ENCODE measurements around the gene C16orf54. TPM values are rescaled to one million over a fixed set of nuclear protein-coding genes. Genes with fewer than 3 reads are reported as not detected.

C16orf54 gene
- total and polyA plus RNA-seq, 9 of the 15 experiments (the other 6 are each of a cell fraction or from before 2014, with no cell fraction given) = 0.09 TPM; not detected in 8

DNA sequence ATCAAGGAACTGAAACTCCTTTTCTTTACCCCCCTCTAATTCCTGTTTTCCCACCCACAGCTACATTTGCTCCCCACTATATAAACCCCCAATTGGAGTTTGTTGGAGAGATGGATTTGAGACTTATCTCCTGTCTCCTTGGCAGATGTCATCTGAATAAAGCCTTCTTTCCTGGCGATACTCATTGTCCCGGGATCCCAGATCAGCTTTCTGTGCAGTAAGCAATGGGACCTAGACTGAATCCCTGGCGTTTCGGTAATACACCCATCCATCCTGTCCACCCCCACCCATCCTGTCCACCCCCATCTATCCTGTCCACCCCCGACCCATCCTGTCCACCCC is 44.6 kb downstream of the C16orf54 start:
- ChIA-PET POLR2A (interaction anchor here (0.7 to 1.7 kb wide), 3 partner anchors 9 to 62 kb away, joined by 3 to 6 read pairs (median 3); no protein-coding TSS in a partner anchor), CTCF (ENCODE audit: low intra/inter-chr PET ratio) (interaction anchor here (0.6 to 1.5 kb wide), 3 partner anchors 115 to 305 kb away, joined by 3 to 5 read pairs (median 4); partner anchors contain the start of gene PAGR1)
- Histone ChIP-seq H4K20me1 (replicated peaks; ENCODE audit: control insufficient read depth, insufficient read depth, low read length) (no peaks in the 10 kb centered on the region), H2AFZ (ENCODE audit: low read depth, low read length) (no peak overlapping the region), H3K4me3 (no peak overlapping the region), H3K36me3 (ENCODE audit: control insufficient read depth, insufficient read depth, low read length) (peaks cover 15% of the 10 kb centered on the region; the same call in 1 of the 3 replicates), H3K9me3 (replicated peaks; ENCODE audit: control insufficient read depth, insufficient read depth, low read depth, low read length) (no peaks in the 10 kb centered on the region), H3K4me2 (ENCODE audit: insufficient read depth, low read length) (no peak overlapping the region), H3K27ac (ENCODE audit: extremely low read depth, low read depth, low read length) (no peak overlapping the region), H3K9me1 (ENCODE audit: control insufficient read depth, insufficient read depth, low read length) (no peaks in the 10 kb centered on the region), H3K4me1 (replicated peaks in 1 of 2; ENCODE audit: control insufficient read depth in 2 of 2, insufficient read depth in 2 of 2, low read length in 2 of 2) (peaks cover 24% of the 10 kb centered on the region in 2 experiments), H3K27me3 (ENCODE audit: control insufficient read depth in 2 of 2, insufficient read depth in 2 of 2, low read length in 2 of 2) (no peaks in the 10 kb centered on the region), H3K9ac (ENCODE audit: insufficient read depth in 1 of 2, low read depth in 2 of 2, low read length in 2 of 2) (no peak overlapping the region), H3K79me2 (ENCODE audit: control insufficient read depth, insufficient read depth, low read length) (no peaks in the 10 kb centered on the region)
- BruUV-seq (replicated peaks) = no TSS peak
- TF ChIP-seq, protein P1, sequence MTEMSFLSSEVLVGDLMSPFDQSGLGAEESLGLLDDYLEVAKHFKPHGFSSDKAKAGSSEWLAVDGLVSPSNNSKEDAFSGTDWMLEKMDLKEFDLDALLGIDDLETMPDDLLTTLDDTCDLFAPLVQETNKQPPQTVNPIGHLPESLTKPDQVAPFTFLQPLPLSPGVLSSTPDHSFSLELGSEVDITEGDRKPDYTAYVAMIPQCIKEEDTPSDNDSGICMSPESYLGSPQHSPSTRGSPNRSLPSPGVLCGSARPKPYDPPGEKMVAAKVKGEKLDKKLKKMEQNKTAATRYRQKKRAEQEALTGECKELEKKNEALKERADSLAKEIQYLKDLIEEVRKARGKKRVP (CRISPR knock-in tag; IDR thresholded peaks at IDR 0.05) = no peak
- TF ChIP-seq, protein P2, sequence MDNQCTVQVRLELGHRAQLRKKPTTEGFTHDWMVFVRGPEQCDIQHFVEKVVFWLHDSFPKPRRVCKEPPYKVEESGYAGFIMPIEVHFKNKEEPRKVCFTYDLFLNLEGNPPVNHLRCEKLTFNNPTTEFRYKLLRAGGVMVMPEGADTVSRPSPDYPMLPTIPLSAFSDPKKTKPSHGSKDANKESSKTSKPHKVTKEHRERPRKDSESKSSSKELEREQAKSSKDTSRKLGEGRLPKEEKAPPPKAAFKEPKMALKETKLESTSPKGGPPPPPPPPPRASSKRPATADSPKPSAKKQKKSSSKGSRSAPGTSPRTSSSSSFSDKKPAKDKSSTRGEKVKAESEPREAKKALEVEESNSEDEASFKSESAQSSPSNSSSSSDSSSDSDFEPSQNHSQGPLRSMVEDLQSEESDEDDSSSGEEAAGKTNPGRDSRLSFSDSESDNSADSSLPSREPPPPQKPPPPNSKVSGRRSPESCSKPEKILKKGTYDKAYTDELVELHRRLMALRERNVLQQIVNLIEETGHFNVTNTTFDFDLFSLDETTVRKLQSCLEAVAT (IDR thresholded peaks at IDR 0.05) = no peak
- no peak for TF ChIP-seq XRCC5 (IDR thresholded peaks at IDR 0.05; ENCODE audit: low read depth, low read length)
- TF ChIP-seq FUS (optimal IDR thresholded peaks at IDR 0.05; ENCODE audit: low read depth, low read length) = no peak
- TF ChIP-seq, protein P3, sequence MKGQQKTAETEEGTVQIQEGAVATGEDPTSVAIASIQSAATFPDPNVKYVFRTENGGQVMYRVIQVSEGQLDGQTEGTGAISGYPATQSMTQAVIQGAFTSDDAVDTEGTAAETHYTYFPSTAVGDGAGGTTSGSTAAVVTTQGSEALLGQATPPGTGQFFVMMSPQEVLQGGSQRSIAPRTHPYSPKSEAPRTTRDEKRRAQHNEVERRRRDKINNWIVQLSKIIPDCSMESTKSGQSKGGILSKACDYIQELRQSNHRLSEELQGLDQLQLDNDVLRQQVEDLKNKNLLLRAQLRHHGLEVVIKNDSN (CRISPR knock-in tag; IDR thresholded peaks at IDR 0.05) = no peak
- no peak for TF ChIP-seq CBX5 (IDR thresholded peaks at IDR 0.05; ENCODE audit: borderline replicate concordance, low read depth)
- TF ChIP-seq ZC3H11A (IDR thresholded peaks at IDR 0.05; ENCODE audit: low read depth, low read length) = no peak
- no peak for TF ChIP-seq DMBX1 (CRISPR knock-in tag; IDR thresholded peaks at IDR 0.05; ENCODE audit: borderline replicate concordance)
- no peak for TF ChIP-seq PHF20 (IDR thresholded peaks at IDR 0.05; ENCODE audit: partially characterized antibody)
- TF ChIP-seq, protein P4, sequence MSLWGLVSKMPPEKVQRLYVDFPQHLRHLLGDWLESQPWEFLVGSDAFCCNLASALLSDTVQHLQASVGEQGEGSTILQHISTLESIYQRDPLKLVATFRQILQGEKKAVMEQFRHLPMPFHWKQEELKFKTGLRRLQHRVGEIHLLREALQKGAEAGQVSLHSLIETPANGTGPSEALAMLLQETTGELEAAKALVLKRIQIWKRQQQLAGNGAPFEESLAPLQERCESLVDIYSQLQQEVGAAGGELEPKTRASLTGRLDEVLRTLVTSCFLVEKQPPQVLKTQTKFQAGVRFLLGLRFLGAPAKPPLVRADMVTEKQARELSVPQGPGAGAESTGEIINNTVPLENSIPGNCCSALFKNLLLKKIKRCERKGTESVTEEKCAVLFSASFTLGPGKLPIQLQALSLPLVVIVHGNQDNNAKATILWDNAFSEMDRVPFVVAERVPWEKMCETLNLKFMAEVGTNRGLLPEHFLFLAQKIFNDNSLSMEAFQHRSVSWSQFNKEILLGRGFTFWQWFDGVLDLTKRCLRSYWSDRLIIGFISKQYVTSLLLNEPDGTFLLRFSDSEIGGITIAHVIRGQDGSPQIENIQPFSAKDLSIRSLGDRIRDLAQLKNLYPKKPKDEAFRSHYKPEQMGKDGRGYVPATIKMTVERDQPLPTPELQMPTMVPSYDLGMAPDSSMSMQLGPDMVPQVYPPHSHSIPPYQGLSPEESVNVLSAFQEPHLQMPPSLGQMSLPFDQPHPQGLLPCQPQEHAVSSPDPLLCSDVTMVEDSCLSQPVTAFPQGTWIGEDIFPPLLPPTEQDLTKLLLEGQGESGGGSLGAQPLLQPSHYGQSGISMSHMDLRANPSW (CRISPR knock-in tag; IDR thresholded peaks at IDR 0.05) = no peak
- TF ChIP-seq, protein P5, sequence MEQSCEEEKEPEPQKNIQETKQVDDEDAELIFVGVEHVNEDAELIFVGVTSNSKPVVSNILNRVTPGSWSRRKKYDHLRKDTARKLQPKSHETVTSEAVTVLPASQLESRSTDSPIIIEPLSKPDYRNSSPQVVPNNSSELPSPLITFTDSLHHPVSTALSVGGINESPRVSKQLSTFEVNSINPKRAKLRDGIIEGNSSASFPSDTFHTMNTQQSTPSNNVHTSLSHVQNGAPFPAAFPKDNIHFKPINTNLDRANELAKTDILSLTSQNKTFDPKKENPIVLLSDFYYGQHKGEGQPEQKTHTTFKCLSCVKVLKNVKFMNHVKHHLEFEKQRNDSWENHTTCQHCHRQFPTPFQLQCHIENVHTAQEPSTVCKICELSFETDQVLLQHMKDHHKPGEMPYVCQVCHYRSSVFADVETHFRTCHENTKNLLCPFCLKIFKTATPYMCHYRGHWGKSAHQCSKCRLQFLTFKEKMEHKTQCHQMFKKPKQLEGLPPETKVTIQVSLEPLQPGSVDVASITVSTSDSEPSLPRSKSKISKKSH (CRISPR knock-in tag; IDR thresholded peaks at IDR 0.05) = no peak
- TF ChIP-seq POLR3G (IDR thresholded peaks at IDR 0.05; ENCODE audit: extremely low read depth, insufficient read length, insufficient replicate concordance) = no peak
- no peak for TF ChIP-seq MAFF (IDR thresholded peaks at IDR 0.05; ENCODE audit: low read length)
- no peak for TF ChIP-seq HDAC3 (IDR thresholded peaks at IDR 0.05; ENCODE audit: borderline replicate concordance, partially characterized antibody)
- TF ChIP-seq ADNP (tag; IDR thresholded peaks at IDR 0.05) = no peak
- TF ChIP-seq SMARCC2 (IDR thresholded peaks at IDR 0.05; ENCODE audit: low read depth) = no peak
- in situ Hi-C loops (cut with MboI) = no loop called here
- FAIRE-seq = no peak
- ATAC-seq = no peak
- intact Hi-C loops (cut with micrococcal nuclease) = loop anchor here (5.0 to 10.0 kb wide), 3 partner anchors 84 to 321 kb away; partner anchors contain the start of genes C16orf92 and PAGR1
- no peak for DNase-seq (ENCODE audit: extremely low read depth in 1 of 4, low spot score in 3 of 4)
- WGBS (ENCODE audit: insufficient coverage, low coverage, missing lambda C conversion rate) = 83% methylated on average over 2 of the region's 5 CpGs
